NCI-H2171 treated with DMSO at 0.1 percent for 48 hours (cell line): ENCODE results near the gene GPATCH2.
"Not testable (repeated sequence)": the region's sequence is repeated elsewhere in the genome, so short reads cannot be mapped to it uniquely, and the experiment has no call there.

Experiments used
- DNase-seq: peaks from one replicate; lab custom pipeline; 2025; lab: John Stamatoyannopoulos, UW

Gene GPATCH2

DNA sequence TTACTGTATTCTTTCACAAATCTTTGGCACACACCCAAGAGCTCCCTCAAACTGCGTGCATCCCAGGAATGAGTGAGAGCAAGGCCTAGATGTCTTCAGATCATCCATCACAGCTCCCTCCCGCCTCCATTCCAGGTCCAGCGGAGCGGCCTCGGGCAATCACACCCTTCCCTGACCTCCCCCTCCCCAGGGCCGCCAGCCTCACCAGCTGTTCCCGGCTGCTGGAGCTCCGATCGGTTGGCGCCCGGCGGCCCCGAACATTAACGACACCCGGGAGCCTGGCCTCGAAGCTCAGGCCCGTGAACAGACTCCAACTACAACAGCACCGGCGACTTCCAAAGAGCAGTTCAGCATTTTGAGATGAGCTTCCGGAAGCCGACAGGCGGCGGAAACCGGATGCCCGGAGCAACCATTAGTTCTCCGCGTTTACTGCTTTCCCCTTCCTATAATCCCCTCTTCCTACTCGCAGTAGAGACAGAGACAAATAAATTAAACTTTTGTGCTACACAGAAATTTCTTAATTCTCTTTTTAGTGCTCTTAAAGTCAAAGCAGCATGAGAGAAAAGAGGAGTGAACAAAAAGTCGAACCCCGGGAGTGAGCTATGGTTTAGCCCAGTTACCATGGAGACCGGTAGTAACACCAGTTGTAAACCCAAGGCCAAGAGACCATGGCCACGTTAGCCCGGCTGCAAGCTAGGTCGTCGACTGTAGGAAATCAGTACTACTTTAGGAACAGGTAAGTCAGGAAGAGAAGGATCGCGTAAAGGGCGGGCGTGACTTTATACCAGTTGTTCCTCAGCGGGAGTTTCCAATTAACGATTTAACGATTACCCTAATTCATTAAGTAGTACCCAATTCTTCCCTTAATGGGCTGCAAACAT lies at the start of gene GPATCH2, which contains the start of gene SPATA17:
GPATCH2 (minus strand) TSS at position 380 of the 881 bp plus-strand sequence; CDS start at position 261, 119 bp downstream.
SPATA17 (plus strand) TSS at position 634 of the 881 bp plus-strand sequence; CDS start at position 669, 35 bp downstream.
- peak; percentile 96 for DNase-seq

DNA sequence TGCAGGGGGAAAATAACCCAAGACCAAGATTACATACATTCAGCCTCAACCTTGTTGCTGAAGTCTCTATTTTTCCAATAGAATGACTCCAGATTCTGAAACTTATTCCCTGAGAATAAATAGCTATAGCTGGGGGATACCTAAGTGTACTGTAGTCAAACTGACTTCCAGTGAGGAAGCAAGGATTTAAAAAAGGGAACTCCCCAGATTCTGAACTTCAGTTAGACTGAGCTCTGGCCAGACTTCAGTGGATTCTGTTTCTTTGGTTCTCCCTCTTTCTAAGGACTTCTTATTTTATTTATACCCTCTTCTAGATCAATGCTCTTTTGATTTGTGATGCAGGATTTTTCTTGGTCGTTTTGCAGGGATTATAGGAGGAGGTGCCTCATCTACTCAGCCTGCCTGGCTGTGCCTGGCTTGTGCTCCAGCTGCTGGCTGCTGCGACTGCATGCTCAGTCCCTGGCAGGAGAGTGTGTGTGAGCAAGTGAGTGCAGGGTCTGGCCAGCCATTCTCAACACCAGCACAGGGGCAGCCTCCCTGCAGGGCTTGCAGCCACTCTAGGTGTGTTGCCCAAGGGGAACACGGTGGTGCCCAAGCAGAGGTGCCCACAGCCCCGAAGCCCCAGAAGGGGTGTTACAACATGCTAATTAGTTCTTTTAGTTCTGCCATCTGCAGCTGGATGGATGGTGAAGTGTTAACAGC lies 43.3 kb upstream of the GPATCH2 start:
- DNase-seq: no peak

DNA sequence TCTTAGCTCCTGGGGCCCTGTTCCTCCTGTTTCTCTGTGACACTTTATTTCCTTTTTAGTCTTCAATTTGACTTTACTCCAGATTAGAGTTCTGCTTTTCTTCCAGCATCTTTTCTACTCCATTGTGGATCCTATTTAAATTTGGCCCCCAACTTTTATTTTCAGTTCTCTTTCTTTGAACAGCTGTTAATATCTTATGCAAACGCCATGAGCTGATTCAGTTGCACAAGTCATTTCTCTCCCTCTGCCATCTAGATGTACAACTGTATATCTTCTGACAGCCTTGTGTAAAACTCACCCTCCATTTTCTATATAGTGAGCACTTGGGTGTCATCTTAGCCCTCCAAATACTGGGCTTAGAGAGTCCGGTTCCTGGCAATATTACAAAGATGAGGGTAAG lies 42.5 kb upstream of the GPATCH2 start:
- DNase-seq: no peak

DNA sequence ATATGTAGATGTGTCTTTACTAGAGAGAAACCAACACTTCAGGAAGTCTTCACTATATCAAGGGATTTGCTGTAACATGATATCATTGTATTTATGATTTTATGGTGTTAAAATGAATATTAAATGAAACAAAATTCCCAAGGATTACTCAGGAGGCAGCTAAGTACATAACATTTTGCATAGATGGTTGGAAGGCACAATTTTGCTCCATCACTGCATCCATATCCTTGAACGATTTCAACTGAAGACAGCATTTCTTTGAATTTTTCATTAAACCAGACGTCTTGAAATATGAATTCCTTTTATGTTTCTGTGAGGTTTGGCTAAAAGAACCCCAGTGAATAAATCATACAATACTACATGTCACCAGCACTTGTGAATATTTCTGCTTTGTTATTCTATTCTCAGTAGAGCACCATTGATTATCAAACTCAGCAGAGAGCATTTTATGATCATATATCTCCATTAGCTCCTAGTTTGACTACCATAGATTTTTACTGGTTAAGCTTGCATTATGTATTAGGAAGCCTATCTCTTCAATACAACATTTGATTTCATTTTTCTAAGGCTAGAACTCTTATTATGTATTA lies 37.6 kb upstream of the GPATCH2 start:
- no peak for DNase-seq

DNA sequence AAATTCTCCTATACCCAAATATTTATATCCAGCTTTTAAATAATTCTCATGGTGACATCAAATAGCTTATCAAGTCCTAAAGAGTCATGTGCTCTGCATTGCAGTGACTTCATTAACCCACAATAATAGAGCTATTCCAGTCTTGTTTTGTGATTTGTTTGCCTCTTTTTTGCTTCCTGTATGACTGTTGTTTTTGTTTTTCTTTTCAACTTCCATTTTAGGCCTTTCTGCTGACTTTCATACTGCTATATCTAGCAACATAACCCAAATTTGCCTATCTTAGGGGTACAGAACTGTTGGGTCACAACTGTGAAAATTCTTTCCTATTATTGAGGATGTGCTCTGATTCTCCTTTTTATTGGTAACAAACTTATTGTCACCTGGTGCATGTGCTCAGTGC lies 30.5 kb upstream of the GPATCH2 start:
- no peak for DNase-seq

DNA sequence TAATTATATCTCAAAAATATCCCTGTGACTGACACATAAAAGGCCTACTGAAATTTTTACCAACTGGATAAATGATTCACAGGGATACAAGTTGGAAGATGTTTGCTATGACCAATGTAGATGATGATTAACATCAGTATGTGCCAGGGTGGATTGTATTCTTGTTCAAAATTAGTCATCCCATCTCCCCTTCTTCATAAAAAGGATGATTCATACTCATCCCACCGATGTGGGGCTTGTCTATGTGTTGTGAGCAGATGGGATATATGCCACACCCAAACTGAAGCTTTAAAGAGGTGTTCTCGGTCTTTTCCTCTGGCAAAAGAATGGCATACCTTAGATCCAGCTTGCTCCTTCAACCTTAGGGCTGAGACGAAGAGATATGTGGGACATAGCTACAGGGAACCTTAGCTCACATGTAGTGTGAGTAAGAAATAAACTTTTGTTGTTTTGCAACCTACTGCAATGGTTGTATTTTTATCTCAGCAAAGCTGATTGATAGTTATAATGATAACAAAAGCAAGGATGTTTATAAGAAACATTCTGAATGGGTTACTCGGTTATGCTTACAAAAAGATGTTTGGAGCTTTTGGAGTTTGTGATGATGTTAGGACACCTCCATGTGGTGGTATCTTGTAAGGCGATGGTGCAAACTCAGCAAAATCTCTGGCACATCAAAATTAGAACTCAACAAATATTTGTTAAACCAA lies 29.6 kb upstream of the GPATCH2 start:
- no peak for DNase-seq

DNA sequence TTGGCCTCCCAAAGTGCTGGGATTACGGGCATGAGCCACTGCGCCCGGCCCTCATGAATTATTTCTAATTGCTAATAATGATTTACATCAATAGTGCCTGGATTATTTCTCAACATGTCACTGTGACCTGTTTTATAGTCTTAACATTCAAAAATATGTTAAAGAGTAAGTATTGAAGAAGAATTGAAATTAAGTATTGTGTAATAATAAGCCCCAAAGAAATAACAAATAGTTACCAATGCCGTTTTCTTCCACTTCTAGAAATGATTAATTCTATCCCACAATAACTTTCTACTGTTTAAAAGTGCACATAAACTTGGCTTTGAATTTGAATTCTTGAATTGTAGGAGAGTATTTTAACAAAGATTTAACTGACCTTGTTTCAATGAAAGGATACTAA lies 19.8 kb upstream of the GPATCH2 start:
- DNase-seq: no peak

DNA sequence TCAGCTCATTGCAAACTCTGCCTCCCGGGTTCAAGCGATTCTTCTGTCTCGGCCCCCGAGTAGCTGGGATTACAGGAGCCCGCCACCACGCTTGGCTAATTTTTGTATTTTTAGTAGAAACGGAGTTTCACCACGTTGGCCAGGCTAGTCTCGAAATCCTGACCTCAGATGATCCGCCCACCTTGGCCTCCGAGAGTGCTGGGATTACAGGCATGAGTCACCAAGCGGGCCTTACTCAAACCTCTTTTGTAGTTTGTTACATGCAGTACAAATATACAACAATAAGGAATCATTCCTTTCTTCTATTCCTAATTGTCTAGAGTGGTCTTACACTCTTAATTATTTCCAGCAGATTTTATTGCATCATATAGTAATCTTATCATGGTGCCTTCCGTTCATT lies 16.9 kb upstream of the GPATCH2 start:
- DNase-seq: no peak

DNA sequence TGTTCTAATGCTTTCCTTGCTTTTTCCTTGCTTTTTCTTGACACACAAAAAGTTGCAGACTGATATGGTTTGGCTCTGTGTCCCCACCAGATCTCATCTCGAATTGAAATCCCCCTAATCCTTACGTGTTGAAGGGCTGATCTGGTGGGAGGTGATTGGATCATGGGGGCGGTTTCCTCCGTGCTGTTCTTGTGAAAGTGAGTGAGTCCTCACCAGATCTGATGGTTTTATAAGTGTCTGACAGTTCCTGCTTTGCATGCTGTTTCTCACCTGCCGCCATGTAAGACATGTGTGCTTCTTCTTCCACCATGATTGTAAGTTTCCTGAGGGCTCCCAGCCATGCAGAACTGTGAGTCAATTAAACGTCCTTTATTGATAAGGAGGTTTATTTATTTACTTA lies 11.6 kb upstream of the GPATCH2 start:
- DNase-seq: no peak

DNA sequence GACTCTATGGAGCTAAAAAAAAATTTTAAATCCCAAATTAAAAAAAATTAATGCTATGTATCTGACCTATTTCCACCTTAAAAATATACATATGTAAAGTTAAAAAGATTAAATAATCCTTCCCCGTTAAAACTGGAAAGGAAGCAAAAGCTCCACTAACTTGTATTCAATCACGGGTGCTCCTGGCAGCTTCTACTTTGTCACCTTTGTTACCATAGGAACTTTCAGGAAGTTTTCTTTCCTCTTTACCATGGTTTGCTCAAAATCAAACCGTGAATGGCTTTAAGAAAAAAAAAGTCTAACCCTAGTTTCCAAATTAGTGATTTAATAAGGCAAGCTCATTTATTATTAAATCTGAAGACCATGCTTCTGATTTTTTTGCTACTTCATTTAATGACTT lies 3.5 kb downstream of the GPATCH2 start:
- no peak for DNase-seq

DNA sequence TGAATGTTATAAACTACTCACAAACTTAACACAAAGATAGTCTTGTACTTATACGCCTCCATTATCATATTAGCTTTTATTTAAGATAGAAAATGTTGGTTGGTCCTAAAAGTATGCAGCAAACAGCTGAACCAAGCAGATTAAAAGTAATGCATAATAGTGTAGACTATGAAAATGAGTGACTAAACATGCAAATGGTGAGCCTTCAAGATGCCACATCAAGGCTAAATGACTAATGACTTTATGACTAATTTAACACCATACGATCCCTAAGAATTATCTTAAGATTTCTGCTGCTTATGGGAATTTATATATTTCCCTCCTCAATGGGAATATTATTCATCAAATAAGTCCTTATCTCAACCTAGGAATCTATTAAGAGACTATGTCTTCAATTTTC lies 4.6 kb downstream of the GPATCH2 start:
- DNase-seq: no peak

DNA sequence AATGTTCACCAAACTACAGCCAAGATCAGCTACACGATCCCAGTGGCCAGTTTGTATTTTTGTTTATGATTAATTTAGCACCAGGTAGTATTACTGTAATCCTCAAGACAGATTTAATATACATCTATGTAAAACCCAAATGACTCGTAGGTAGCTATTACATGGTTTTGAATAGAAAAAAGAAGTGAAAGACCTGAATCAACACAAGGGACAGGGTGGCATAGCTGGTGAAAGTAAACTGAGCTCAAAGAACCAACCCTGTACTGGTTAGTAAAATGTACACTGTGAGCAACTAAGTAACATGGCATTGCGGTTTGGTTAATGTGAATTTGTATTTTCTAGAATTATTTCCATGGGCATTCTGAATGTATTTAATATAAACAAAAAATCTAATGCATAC lies 8.8 kb downstream of the GPATCH2 start:
- no peak for DNase-seq

DNA sequence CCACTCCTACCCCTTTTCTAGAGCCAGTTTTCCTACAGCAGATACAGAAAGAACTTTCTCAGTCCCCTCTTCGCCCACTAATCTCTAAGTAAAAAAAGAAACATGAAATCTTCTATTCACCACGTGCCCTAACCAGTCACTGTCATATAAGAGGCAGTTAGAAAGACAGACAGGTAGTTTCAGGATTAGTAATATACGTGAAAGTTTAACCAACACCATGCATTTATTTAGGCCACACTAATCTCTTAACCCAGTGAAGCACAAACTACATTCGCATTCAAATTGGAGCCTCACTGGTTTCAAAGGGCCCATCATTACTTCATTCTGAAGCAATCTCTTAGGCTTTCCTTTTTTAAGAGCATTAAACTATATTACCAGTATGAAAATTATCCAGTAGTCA lies 10.1 kb downstream of the GPATCH2 start:
- no peak for DNase-seq

DNA sequence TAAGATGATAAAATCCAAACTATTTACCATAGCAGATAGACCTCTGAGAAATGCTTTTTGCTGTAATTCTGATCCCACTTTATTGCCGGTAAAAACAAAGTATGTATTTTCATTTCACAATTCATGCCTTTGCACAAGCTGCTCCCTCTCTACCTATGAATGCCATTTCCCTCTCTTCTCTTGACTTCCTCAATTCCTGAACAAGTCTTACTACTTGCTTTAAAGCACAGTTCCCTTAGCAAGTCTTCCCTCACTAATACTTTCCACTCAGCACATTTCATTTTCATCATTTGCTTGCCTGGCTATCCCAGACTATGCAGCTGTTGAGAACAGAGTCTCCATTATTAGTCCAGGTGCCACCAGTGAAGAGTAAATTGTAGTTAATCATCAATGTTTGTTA lies 13.8 kb downstream of the GPATCH2 start:
- no peak for DNase-seq

DNA sequence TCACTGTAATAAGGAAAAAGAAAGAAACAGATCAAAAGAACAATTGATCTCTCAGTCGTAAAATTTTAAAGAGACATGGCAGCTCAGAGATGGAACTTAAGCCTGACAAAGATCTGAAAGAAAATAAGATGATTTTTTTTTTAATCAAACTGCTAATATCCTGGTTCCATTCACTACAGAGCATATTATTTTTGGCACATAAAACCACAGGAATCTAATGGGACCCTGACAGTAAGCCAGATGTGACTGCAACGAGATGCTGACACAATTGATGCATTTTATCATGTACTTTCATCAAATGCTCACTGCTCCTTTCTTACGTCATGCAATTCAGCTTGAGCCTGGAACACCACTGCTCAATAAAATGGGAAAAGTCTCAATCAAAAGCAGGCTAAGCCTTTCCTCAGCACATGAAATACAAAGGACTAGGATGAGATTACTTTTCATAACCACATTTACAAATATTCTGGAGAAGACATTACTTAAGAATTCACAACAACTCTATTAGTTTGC lies 16.6 kb downstream of the GPATCH2 start:
- no peak for DNase-seq

DNA sequence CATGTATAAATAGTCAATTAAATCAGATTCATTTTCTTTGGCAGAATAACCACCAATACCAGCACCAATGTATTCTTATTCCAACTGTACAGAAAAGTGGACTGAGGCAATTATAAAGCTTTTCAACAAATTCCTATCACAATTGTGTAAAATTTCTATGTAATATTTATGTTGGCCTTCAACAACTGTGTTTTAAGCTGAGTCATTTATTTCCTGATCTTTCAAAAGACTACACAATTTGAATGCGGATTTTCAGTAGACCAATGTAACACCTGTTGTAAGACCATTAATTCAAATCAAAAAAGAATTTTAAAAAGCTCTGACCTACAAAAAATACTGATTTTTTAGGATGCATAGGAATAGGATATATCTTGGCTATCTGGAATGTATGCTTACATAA lies 25.5 kb downstream of the GPATCH2 start:
- no peak for DNase-seq

DNA sequence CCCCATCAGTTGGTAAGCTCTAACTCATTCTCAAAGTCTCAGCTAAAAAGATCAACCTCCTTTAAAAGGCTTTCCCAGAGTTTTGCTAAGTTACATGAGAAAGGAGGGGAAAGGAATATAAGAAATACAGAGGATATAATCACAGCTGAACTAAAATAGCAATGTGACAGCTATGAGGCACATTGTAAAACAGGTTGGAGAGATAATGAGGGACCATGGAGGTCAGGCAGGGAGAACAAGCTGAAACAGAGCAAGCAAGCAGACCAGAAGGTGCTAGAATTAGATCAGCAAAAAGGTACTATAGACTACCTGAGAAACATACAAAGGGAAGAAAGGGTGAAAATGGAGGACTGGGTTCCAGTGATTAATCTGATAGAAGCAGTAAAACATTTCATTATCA lies 28.5 kb downstream of the GPATCH2 start:
- DNase-seq: no peak

DNA sequence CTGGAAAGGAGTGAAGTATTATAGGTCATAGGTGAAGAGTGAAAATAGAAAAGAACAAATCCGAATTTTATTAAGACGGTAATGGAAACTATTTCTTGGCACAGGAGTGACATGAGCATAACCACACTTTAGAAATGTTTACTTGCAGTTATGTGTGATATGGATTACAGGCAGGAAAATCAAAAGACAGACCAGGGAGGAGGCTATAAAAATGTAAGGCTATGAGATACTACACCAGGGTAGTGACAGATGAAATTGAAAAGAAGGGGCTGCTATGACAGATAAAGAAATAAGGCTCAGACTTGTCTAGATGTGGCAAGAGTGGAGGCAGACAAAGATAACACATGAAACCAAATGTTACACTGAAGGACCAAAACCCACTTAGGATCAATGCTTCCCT lies 31.7 kb downstream of the GPATCH2 start:
- no peak for DNase-seq

DNA sequence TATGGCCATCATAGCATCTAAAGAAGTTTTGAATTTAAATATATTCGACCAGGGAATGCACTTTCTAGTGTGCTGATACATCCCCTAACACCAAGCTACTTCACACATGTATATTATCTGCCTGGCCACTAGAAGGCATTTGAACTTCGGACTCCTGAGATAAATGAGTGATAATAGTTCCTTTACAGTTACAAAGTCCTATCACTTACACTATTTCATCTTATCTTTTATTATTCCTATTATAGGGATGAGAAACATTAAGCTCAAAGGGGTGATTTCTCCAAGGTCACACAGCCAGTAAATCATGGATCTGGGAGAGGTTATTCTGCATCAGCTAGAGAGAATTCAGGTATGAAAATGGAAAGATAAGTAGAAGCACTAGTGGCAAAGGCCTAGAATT lies 40.3 kb downstream of the GPATCH2 start:
- DNase-seq: no peak

DNA sequence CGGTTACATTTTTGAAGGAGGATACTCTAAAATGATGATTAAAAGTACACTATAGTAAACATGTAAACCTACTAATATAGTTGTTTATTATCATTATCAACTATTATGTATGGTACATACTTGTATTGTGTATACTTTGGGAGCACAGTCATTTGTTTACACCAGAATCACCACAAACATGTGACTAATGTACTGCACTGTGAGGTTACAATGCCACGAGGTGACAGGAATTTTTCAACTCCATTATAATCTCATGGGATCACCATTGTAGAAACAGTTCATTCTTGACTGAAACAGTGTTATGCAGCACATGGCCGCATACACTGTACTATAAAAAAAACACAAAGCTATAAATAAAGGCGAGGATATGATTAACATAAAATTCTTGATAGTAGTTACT lies 44.3 kb downstream of the GPATCH2 start:
- DNase-seq: no peak

DNA sequence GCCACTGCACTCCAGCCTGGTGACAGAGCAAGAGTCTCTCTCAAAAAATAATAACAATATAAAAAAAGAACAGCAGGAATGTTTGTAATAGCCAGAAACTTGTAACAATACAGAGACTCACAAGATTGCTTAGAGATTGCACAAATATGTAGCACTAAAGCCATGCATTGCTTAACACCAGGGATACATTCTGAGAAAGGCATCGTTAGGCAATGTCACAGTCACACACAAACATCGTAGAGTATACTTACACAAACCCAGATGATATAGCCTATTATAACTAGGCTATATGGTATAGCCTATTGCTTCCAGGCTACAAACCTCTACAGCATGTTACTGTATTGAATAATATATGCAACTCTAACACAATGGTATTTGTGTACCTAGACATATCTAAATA lies 45.3 kb downstream of the GPATCH2 start:
- DNase-seq: no peak

DNA sequence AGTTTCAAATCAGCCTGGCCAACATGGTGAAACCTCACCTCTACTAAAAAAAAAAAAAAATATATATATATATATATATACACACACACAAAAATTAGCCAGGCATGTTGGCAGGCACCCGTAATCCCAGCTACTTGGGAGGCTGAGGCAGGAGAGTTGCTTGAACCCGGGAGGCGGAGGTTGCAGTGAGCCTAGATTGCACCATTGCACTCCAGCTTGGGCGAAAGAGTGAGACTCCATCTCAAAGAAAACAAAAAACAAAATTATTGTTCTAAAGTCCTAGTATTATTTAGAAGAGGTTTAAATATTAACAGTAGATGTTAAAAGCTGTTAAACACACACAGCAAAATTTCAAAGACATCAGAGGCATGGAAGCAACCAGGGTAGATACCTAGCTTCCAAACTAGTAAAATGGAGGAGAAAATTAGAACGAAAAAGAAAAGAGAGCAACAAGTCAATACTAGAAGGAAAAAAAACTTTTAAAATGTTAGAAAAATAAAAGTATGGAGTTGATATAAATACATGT lies 46.5 kb downstream of the GPATCH2 start:
- DNase-seq: not testable (repeated sequence)
